Measurements from ENCODE around the gene LRRC25.

Gene LRRC25

GRCh38 chr19:18362934-18363542, 34.4 kb downstream of the LRRC25 start (continued):
- TF ChIP-seq ZBTB44 (tag by site-specific recombination; IDR thresholded peaks at IDR 0.05) (no peak), ZFHX2 (tag by site-specific recombination; conservative IDR thresholded peaks at IDR 0.05) (no peak), ZNF776 (tag by site-specific recombination; IDR thresholded peaks at IDR 0.05; ENCODE audit: borderline replicate concordance) (no peak), ZNF549 (tag by site-specific recombination; IDR thresholded peaks at IDR 0.05) (no peak), ZNF639 (tag by site-specific recombination; IDR thresholded peaks at IDR 0.05) (no peak), PRDM4 (tag by site-specific recombination; IDR thresholded peaks at IDR 0.05) (0 out of 2 replicates have a peak, but pooled peaks have one; percentile 16), TRIM28 (IDR thresholded peaks at IDR 0.05; ENCODE audit: borderline replicate concordance, low read length) (no peak), KLF10 (tag by site-specific recombination; IDR thresholded peaks at IDR 0.05) (no peak), WT1 (tag by site-specific recombination; IDR thresholded peaks at IDR 0.05) (peak; percentile 16; the same call in 1 of the 2 replicates), ZNF747 (tag by site-specific recombination; IDR thresholded peaks at IDR 0.05) (no peak), ZNF426 (tag by site-specific recombination; IDR thresholded peaks at IDR 0.05) (no peak), ZNF654 (tag by site-specific recombination; IDR thresholded peaks at IDR 0.05; ENCODE audit: low read depth) (no peak), ZNF274 (IDR thresholded peaks at IDR 0.05; ENCODE audit: low read length) (no peak), ZNF274 (tag by site-specific recombination; IDR thresholded peaks at IDR 0.05; ENCODE audit: borderline replicate concordance) (no peak), SP7 (tag by site-specific recombination; IDR thresholded peaks at IDR 0.05) (peak; percentile 45; the same call in 1 of the 2 replicates), ZNF214 (tag by site-specific recombination; IDR thresholded peaks at IDR 0.05; ENCODE audit: borderline replicate concordance) (no peak), ZNF23 (tag by site-specific recombination; IDR thresholded peaks at IDR 0.05; ENCODE audit: borderline replicate concordance) (no peak), ZNF580 (tag by site-specific recombination; IDR thresholded peaks at IDR 0.05) (peak; percentile 84; the same call in 1 of the 2 replicates), ZNF560 (tag by site-specific recombination; IDR thresholded peaks at IDR 0.05; ENCODE audit: borderline replicate concordance) (no peak), SCRT2 (tag by site-specific recombination; IDR thresholded peaks at IDR 0.05) (peak; percentile 62), ZSCAN4 (tag by site-specific recombination; IDR thresholded peaks at IDR 0.05) (peak; percentile 99), ZNF280C (tag by site-specific recombination; IDR thresholded peaks at IDR 0.05) (no peak), ZNF501 (tag by site-specific recombination; IDR thresholded peaks at IDR 0.05) (no peak), ZNF18 (tag by site-specific recombination; IDR thresholded peaks at IDR 0.05) (0 out of 2 replicates have a peak, but pooled peaks have one; percentile 31), ZNF48 (tag by site-specific recombination; IDR thresholded peaks at IDR 0.05) (no peak), CTCF (tag by site-specific recombination; IDR thresholded peaks at IDR 0.05) (no peak), ZNF266 (tag by site-specific recombination; IDR thresholded peaks at IDR 0.05; ENCODE audit: low read depth) (no peak)

All from HEK293 (cell line).